HG02763 (cell line): ENCODE measurements around the gene MEIS3.

Experiments
- ATAC-seq: cut with Tn5 transposase; IDR thresholded peaks from one replicate; pipeline ENCODE4 v1.9.1; 2021; ENCODE audit warnings: mild to moderate bottlenecking, moderate library complexity; ENCODE audit not compliant: unreplicated experiment

MEIS3 gene

GRCh38 chr19:47435883-47436417 is 16.6 kb upstream of the MEIS3 start:
- no peak for ATAC-seq

- ATAC-seq: no peak
Measured at GRCh38 chr19:47435196-47435595, 15.9 kb upstream of the MEIS3 start.

GRCh38 chr19:47434088-47434487 is 14.8 kb upstream of the MEIS3 start:
- ATAC-seq: no peak

GRCh38 chr19:47433121-47433520 is 13.8 kb upstream of the MEIS3 start:
- no peak for ATAC-seq

- ATAC-seq: no peak
Measured at GRCh38 chr19:47432499-47432898, 13.2 kb upstream of the MEIS3 start.

- ATAC-seq: no peak
Measured at GRCh38 chr19:47432091-47432490, 12.8 kb upstream of the MEIS3 start.

- ATAC-seq: no peak
Measured at GRCh38 chr19:47430041-47430802, 10.9 kb upstream of the MEIS3 start.

- ATAC-seq: no peak
Measured at GRCh38 chr19:47429140-47429793, 9.9 kb upstream of the MEIS3 start.

- no peak for ATAC-seq
Measured at GRCh38 chr19:47428177-47428894, 9.0 kb upstream of the MEIS3 start.

GRCh38 chr19:47427241-47428176 is 8.2 kb upstream of the MEIS3 start:
- ATAC-seq: no peak

- no peak for ATAC-seq
Measured at GRCh38 chr19:47423203-47423882, 4.0 kb upstream of the MEIS3 start.

- no peak for ATAC-seq
Measured at GRCh38 chr19:47422417-47423163, 3.3 kb upstream of the MEIS3 start.

- ATAC-seq: no peak
Measured at GRCh38 chr19:47421844-47422395, 2.6 kb upstream of the MEIS3 start.

- ATAC-seq: no peak
Measured at GRCh38 chr19:47421244-47421786, 2.0 kb upstream of the MEIS3 start.

GRCh38 chr19:47419789-47420188 is 462 bp upstream of the MEIS3 start:
- no peak for ATAC-seq

GRCh38 chr19:47418692-47419029 is 666 bp downstream of the MEIS3 start:
- ATAC-seq: no peak

GRCh38 chr19:47417746-47418691 is 1.3 kb downstream of the MEIS3 start:
- no peak for ATAC-seq
